Stimulated activated CD4-positive, alpha-beta T cell treated with anti-CD3 and anti-CD28 coated beads, TNF-alpha, amount 100 ng/mL, for 24 hours (primary cell): ENCODE measurements around the gene TIAM1.

Experiments used
- DNase-seq, 3 experiments: peaks; one replicate each; pipeline ENCODE4 v3.0.0-alpha.2; 2020; ENCODE audit warnings: low read depth in 3 of 3

TIAM1 gene

GRCh38 chr21:31176080-31176551, 167.9 kb downstream of the TIAM1 start:
- no peak for DNase-seq

- peak in 2 of 3 experiments; percentile 33 to 56 for DNase-seq
These were observed 170.0 kb downstream of the TIAM1 start for GRCh38 chr21:31173881-31174555.

GRCh38 chr21:31172328-31172727, 171.7 kb downstream of the TIAM1 start:
- DNase-seq, result no peak

GRCh38 chr21:31164713-31165694, 179.1 kb downstream of the TIAM1 start:
- no peak for DNase-seq

GRCh38 chr21:31162827-31163226, 181.2 kb downstream of the TIAM1 start:
- DNase-seq, result no peak

- no peak for DNase-seq
These were observed 181.9 kb downstream of the TIAM1 start for GRCh38 chr21:31162079-31162699.

- DNase-seq, result peak in 1 of 3 experiments; percentile 17
These were observed 182.9 kb downstream of the TIAM1 start for GRCh38 chr21:31161157-31161556.

GRCh38 chr21:31159808-31160207, 184.3 kb downstream of the TIAM1 start:
- DNase-seq, result no peak

GRCh38 chr21:31158789-31159581, 185.1 kb downstream of the TIAM1 start:
- DNase-seq, result no peak

- DNase-seq, result no peak
These were observed 186.3 kb downstream of the TIAM1 start for GRCh38 chr21:31157756-31158155.

- DNase-seq, result no peak
These were observed 187.4 kb downstream of the TIAM1 start for GRCh38 chr21:31156662-31157061.

GRCh38 chr21:31156169-31156568, 187.9 kb downstream of the TIAM1 start:
- no peak for DNase-seq

GRCh38 chr21:31151156-31152045, 192.7 kb downstream of the TIAM1 start:
- no peak for DNase-seq

- DNase-seq, result no peak
These were observed 198.8 kb downstream of the TIAM1 start for GRCh38 chr21:31145274-31145673.

GRCh38 chr21:31143036-31143435, 201.0 kb downstream of the TIAM1 start:
- DNase-seq, result no peak

- DNase-seq, result no peak
These were observed 201.5 kb downstream of the TIAM1 start for GRCh38 chr21:31142600-31142999.

GRCh38 chr21:31141389-31142000, 202.6 kb downstream of the TIAM1 start:
- no peak for DNase-seq

- no peak for DNase-seq
These were observed 203.4 kb downstream of the TIAM1 start for GRCh38 chr21:31140676-31141075.

- no peak for DNase-seq
These were observed 204.0 kb downstream of the TIAM1 start for GRCh38 chr21:31140025-31140424.

- DNase-seq, result no peak
These were observed 206.1 kb downstream of the TIAM1 start for GRCh38 chr21:31137960-31138359.
